ENCODE results near the gene TBC1D22A. TPM values are rescaled to one million over a fixed set of nuclear protein-coding genes. Genes with fewer than 3 reads are reported as not detected.

Gene TBC1D22A
- total RNA-seq, 1 donor from 2014 or later, result 18.9 TPM

DNA sequence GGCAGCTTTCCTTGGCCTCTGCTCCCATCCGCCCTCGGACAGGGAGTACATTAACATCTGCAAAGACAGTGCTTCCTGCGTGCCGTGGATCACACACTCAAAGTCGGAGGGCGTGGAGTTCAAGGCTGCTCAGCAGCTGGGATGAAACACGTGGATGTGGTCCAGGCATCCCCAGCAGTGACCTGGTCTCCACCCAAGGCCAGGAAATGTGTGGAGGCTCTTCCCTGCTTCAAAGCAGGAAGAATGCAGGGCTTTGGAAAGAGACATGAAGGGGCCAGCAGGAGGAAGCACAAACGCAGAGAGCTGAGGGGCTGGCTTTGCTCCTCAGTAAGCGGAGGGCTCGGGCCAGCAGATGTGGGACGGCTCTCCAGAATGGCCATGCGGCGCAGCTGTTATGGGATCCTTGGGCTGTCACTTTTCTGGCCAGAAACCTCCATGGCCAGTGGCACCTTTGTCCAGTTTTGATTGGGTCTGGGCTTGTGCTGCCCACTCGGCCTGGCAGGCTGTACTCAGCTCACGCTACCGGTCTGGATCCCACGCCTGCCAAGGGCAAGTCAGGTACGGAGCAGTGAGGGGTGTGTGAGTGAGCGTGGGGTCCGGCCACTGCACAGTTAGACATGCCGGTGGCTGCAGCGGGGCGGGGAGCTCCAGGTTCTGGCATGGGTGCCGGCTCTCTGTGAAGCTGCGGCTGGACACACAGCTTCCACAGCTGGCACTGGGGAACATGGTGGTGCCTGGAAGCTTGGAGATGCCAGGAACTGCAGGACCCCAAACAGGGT, 438.0 kb downstream of the TBC1D22A start:
- no peak for DNase-seq (ENCODE audit: low spot score)
- H3K27ac Mint-ChIP-seq (ENCODE audit: unreplicated experiment), result peak overlapping the region; percentile 22
- no peak overlapping the region for H3K4me3 Mint-ChIP-seq (ENCODE audit: unreplicated experiment)
- peaks cover 7% of the 10 kb centered on the region for H3K27me3 Mint-ChIP-seq (ENCODE audit: low read depth)
- H3K36me3 Mint-ChIP-seq (ENCODE audit: low read depth), result no peaks in the 10 kb centered on the region
- no peaks in the 10 kb centered on the region for H3K9me3 Mint-ChIP-seq (ENCODE audit: low read depth)
- TF ChIP-seq, protein P1, sequence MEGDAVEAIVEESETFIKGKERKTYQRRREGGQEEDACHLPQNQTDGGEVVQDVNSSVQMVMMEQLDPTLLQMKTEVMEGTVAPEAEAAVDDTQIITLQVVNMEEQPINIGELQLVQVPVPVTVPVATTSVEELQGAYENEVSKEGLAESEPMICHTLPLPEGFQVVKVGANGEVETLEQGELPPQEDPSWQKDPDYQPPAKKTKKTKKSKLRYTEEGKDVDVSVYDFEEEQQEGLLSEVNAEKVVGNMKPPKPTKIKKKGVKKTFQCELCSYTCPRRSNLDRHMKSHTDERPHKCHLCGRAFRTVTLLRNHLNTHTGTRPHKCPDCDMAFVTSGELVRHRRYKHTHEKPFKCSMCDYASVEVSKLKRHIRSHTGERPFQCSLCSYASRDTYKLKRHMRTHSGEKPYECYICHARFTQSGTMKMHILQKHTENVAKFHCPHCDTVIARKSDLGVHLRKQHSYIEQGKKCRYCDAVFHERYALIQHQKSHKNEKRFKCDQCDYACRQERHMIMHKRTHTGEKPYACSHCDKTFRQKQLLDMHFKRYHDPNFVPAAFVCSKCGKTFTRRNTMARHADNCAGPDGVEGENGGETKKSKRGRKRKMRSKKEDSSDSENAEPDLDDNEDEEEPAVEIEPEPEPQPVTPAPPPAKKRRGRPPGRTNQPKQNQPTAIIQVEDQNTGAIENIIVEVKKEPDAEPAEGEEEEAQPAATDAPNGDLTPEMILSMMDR (IDR thresholded peaks at IDR 0.05), result no peak
- H3K4me1 Mint-ChIP-seq (ENCODE audit: low read depth), result no peaks in the 10 kb centered on the region

DNA sequence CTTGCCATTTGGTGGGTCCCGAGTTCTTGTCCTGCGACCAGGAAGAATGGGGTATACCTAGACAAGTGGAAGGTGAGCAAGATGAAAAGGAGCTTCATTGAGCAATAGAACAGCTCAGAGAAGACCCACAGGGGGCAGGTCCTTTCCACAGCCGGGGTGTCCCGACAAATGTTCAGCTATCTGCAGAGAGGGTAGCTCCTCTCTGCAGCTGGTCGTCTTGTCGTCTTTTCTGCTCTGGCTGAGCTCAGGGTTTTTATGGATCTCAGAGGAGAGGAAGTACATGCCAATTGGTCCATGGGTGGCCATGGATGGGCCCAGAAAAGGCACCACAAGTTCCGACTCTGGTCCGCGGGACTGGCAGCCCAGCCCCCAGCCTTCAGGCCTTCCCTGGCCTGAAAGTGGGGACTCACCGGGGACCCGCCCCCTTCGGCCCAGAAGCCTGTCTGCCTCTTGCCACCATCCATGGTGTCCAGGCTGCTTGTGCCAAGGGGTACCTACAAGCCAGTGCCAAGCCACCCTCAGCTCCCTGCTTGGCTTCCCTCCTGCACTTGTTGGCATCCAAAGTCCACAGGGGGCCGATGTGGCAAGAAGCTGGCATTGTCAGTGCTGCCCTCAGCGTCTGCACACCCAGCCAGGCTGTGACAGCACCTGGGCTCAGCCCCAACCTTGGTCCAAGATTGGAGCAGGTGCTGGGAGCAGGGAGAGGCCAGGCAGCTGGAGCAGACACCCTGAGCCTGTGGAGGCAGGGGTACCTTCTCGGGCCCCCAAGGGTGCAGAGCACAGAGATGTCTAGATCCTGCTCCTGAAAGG, 438.9 kb downstream of the TBC1D22A start:
- no peak for DNase-seq (ENCODE audit: low spot score)
- Mint-ChIP-seq H3K27ac (ENCODE audit: unreplicated experiment) (no peak overlapping the region), H3K9me3 (ENCODE audit: low read depth) (no peaks in the 10 kb centered on the region), H3K36me3 (ENCODE audit: low read depth) (no peaks in the 10 kb centered on the region), H3K4me1 (ENCODE audit: low read depth) (no peaks in the 10 kb centered on the region), H3K27me3 (ENCODE audit: low read depth) (peaks cover 7% of the 10 kb centered on the region), H3K4me3 (ENCODE audit: unreplicated experiment) (no peak overlapping the region)
- TF ChIP-seq, protein P1 (IDR thresholded peaks at IDR 0.05), result no peak

DNA sequence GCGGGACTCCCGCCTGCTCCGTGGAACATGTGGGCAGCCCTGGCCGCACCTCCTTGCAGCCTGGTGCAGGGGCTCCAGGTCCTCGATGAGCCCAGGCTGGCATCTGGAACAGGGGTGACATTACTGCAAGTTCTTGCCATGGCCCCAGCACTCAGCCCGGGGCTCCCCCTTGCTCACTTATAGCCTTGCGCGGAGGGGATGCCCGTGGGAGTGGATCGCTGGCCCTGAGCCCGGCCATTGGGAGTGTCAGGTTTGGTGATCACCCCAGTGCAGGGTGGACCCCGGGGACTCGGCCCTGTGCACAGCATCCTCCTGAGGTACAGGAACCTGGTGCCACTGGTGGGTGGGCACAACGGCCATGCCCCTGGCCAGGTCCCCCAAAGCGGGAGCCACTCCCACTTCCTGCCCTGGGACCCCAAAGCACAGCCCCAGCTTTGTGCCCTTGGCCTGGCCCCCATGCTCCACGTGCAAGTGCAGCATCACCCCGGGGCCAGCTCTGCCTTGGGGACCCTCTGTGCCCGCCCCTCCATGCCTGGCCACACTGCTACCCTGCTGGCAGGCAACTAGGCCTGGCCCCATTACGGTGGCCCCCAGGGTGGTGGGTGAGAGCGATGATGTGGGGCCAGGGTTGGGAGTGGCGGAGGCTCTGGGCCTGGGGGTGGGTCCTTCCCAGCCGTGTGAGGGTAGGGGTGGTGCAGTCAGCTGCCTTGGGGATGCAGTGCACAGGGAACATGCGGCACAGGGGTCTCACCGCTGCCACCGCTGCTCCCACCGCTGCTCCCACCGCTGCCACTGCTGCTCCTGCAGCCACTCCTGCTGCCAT, 439.8 kb downstream of the TBC1D22A start:
- no peak for DNase-seq (ENCODE audit: low spot score)
- Mint-ChIP-seq H3K4me1 (ENCODE audit: low read depth) (no peaks in the 10 kb centered on the region), H3K27me3 (ENCODE audit: low read depth) (peaks cover 7% of the 10 kb centered on the region), H3K27ac (ENCODE audit: unreplicated experiment) (no peak overlapping the region), H3K4me3 (ENCODE audit: unreplicated experiment) (no peak overlapping the region), H3K36me3 (ENCODE audit: low read depth) (no peaks in the 10 kb centered on the region), H3K9me3 (ENCODE audit: low read depth) (no peaks in the 10 kb centered on the region)
- TF ChIP-seq, protein P1 (IDR thresholded peaks at IDR 0.05), result no peak

DNA sequence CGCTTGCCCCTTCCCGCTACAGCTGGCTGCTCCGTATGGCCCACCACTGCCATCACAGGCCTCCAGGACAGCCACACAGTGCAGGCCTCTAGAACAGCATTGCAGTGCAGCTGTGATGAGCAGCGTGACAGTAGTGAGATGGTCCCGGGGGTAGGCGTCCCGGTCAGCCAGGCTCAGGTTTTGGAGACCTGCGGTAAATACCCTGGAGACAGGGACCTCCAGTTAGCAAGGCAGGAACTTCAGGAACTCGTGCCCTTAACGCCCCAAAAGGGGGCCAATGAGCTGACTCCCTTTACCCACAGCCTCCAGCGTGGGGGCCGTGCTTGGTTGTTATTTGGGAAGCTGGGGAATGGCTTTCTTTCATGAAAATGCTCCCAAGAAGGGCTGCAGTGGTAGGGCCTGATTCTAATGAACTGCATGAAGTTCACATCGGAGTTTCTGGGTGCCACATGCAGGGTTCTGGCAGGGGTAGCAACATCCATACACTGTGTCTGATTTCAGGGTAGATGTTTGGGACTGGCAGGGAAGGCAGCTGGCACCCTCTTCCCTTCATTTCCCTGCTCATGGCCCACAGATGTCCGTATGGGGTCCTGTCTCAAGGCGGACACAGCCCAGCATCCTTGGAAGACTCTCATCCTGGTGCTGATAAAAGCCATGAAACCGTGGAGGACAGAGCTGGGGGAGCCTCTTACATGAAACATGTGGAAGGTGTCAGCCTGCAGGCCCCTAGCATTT, 440.5 kb downstream of the TBC1D22A start:
- H3K27me3 Mint-ChIP-seq (ENCODE audit: low read depth), result peaks cover 7% of the 10 kb centered on the region
- H3K36me3 Mint-ChIP-seq (ENCODE audit: low read depth), result no peaks in the 10 kb centered on the region
- peaks cover 3% of the 10 kb centered on the region for H3K9me3 Mint-ChIP-seq (ENCODE audit: low read depth)
- TF ChIP-seq, protein P1 (IDR thresholded peaks at IDR 0.05), result no peak
- no peak for DNase-seq (ENCODE audit: low spot score)
- no peaks in the 10 kb centered on the region for H3K4me1 Mint-ChIP-seq (ENCODE audit: low read depth)
- H3K4me3 Mint-ChIP-seq (ENCODE audit: unreplicated experiment), result no peak overlapping the region
- H3K27ac Mint-ChIP-seq (ENCODE audit: unreplicated experiment), result no peak overlapping the region
